ENCODE measurements around the gene FGFRL1.

Gene FGFRL1

DNA sequence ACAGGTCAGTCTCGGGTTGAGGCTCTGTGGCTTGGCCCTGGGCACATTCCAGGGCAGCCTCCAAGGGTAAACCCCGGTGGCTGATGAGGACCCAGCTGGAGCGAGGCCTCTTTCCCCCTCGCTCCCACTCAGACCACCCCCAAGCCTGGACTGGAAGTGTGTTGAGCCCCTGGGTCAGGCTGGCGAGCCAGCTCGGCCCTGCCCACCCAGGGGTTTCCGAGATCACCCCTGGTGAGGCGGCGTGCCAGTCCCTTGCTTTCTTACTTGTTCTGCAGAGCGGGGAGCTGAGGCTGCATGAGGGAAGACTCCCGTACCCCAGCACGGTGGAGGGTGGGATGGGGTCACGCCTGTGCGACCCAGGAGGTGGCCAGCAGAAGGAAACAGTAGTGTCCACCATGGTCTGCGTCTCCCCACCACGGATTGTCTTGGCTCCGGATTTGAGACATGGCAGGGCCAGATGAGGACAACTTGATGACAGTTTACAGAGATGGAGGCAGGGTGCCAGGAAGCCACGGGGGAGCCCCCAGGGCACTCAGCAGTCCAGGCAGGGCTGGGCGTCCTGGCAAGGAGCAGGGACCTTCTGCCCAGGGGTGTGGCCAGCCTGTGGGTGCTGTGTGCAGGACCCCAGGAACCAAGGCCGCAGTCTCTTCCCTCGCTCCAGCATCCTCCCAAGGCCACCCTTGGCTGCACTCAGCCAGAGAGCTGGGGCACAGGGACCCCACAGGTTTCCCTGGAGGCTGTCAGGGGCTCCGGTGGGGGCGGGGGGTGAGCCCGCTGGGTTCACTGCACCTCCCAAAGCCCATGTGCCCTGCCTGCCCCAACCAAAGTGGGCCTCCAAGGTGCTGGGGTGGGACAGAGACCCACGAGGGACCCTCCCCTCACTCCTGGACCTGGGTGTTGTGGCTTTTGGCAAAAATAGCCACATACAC, 6.6 kb upstream of the FGFRL1 start:
- H3K4ac ChIP-seq (ENCODE audit: low read depth, low read length), result no peak overlapping the region
- H2BK12ac ChIP-seq (ENCODE audit: low read length), result no peak overlapping the region
- peaks cover 23% of the 10 kb centered on the region for H3K9me3 ChIP-seq (ENCODE audit: insufficient read depth, low read depth, low read length)
- H3K79me1 ChIP-seq (ENCODE audit: low read length), result no peaks in the 10 kb centered on the region
- H3K9ac ChIP-seq (ENCODE audit: low read length), result no peak overlapping the region
- no peak overlapping the region for H4K8ac ChIP-seq (ENCODE audit: low read depth, low read length)
- no peaks in the 10 kb centered on the region for H3K36me3 ChIP-seq (ENCODE audit: control insufficient read depth in 1 of 2, insufficient read depth in 2 of 2, low read length in 2 of 2)
- H3K18ac ChIP-seq (ENCODE audit: low read length), result no peak overlapping the region
- H3K27ac ChIP-seq (ENCODE audit: low read depth, low read length), result no peak overlapping the region
- H3K4me1 ChIP-seq (ENCODE audit: control insufficient read depth in 1 of 2, insufficient read depth in 2 of 2, low read length in 2 of 2), result peaks cover 7 to 10% of the 10 kb centered on the region in 2 experiments
- H4K91ac ChIP-seq (ENCODE audit: low read depth, low read length), result no peak overlapping the region
- no peak overlapping the region for H2BK5ac ChIP-seq (ENCODE audit: low read depth, low read length, poor library complexity)
- no peak overlapping the region for H2AFZ ChIP-seq (ENCODE audit: insufficient read depth, low read length, poor library complexity)
- H4K12ac ChIP-seq (ENCODE audit: low read depth, low read length), result no peak overlapping the region
- H3K27me3 ChIP-seq (ENCODE audit: insufficient read depth, low read length), result peaks cover 64% of the 10 kb centered on the region
- H3K4me2 ChIP-seq (ENCODE audit: low read length), result no peak overlapping the region
- no peak for DNase-seq
- no peaks in the 10 kb centered on the region for H3K79me2 ChIP-seq (ENCODE audit: control insufficient read depth, insufficient read depth, low read length, poor library complexity)
- H3K14ac ChIP-seq (ENCODE audit: low read length), result no peak overlapping the region
- no peak overlapping the region for H3K23ac ChIP-seq (ENCODE audit: low read length)
- no peak overlapping the region for H2BK120ac ChIP-seq (ENCODE audit: insufficient read depth, low read length, poor library complexity)
- H2AK5ac ChIP-seq (ENCODE audit: low read length), result no peak overlapping the region
- no peak overlapping the region for H3K4me3 ChIP-seq (ENCODE audit: low read depth, low read length)
- no CpG with 5 or more reads among the region's 25 CpGs for WGBS (ENCODE audit: extremely low coverage, insufficient coverage, insufficient read length)

DNA sequence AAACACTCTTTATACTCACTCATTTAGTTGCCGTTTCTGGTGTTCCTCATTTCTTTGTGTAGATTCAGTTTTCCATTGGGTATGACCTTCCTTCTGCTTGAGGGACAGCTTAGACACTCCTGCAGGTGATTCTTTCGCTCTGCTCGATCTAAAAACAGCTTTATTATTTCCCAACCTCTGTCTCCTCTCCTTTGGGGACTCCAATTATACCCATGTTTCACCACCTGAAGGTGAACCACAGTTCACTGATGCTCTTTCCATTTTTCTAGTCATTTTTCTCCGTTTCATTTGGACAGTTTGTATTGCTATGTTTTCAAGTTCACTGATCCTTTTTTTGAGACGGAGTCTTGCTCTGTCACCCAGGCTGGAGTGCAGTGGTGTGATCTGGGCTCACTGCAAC, 4.6 kb upstream of the FGFRL1 start:
- no peak overlapping the region for H3K18ac ChIP-seq (ENCODE audit: low read length)
- H3K36me3 ChIP-seq (ENCODE audit: control insufficient read depth in 1 of 2, insufficient read depth in 2 of 2, low read length in 2 of 2), result no peaks in the 10 kb centered on the region
- H4K8ac ChIP-seq (ENCODE audit: low read depth, low read length), result no peak overlapping the region
- H4K91ac ChIP-seq (ENCODE audit: low read depth, low read length), result no peak overlapping the region
- no peak overlapping the region for H3K4me3 ChIP-seq (ENCODE audit: low read depth, low read length)
- no peak overlapping the region for H2AFZ ChIP-seq (ENCODE audit: insufficient read depth, low read length, poor library complexity)
- peaks cover 61% of the 10 kb centered on the region for H3K27me3 ChIP-seq (ENCODE audit: insufficient read depth, low read length)
- DNase-seq, result no peak
- H3K4me2 ChIP-seq (ENCODE audit: low read length), result no peak overlapping the region
- no peak overlapping the region for H3K27ac ChIP-seq (ENCODE audit: low read depth, low read length)
- no peak overlapping the region for H4K12ac ChIP-seq (ENCODE audit: low read depth, low read length)
- H3K79me1 ChIP-seq (ENCODE audit: low read length), result no peaks in the 10 kb centered on the region
- H3K14ac ChIP-seq (ENCODE audit: low read length), result no peak overlapping the region
- no peak overlapping the region for H2AK5ac ChIP-seq (ENCODE audit: low read length)
- no peak overlapping the region for H3K4ac ChIP-seq (ENCODE audit: low read depth, low read length)
- no peak overlapping the region for H2BK5ac ChIP-seq (ENCODE audit: low read depth, low read length, poor library complexity)
- H2BK12ac ChIP-seq (ENCODE audit: low read length), result no peak overlapping the region
- H3K23ac ChIP-seq (ENCODE audit: low read length), result no peak overlapping the region
- H3K4me1 ChIP-seq (ENCODE audit: control insufficient read depth in 1 of 2, insufficient read depth in 2 of 2, low read length in 2 of 2), result peaks cover 18 to 21% of the 10 kb centered on the region in 2 experiments
- no peak overlapping the region for H2BK120ac ChIP-seq (ENCODE audit: insufficient read depth, low read length, poor library complexity)
- H3K9ac ChIP-seq (ENCODE audit: low read length), result no peak overlapping the region
- H3K79me2 ChIP-seq (ENCODE audit: control insufficient read depth, insufficient read depth, low read length, poor library complexity), result no peaks in the 10 kb centered on the region
- WGBS (ENCODE audit: extremely low coverage, insufficient coverage, insufficient read length), result no CpG with 5 or more reads among the region's 5 CpGs
- peaks cover 21% of the 10 kb centered on the region for H3K9me3 ChIP-seq (ENCODE audit: insufficient read depth, low read depth, low read length)

GRCh38 chr4:1008840-1009541, 2.4 kb upstream of the FGFRL1 start:
- H2AFZ ChIP-seq (ENCODE audit: insufficient read depth, low read length, poor library complexity), result no peak overlapping the region
- no peaks in the 10 kb centered on the region for H3K79me2 ChIP-seq (ENCODE audit: control insufficient read depth, insufficient read depth, low read length, poor library complexity)
- peak in 1 of 2 donors; percentile 49 for DNase-seq
- H2BK5ac ChIP-seq (ENCODE audit: low read depth, low read length, poor library complexity), result no peak overlapping the region
- H3K36me3 ChIP-seq (ENCODE audit: control insufficient read depth in 1 of 2, insufficient read depth in 2 of 2, low read length in 2 of 2), result peaks cover 0 to 6% of the 10 kb centered on the region in 2 experiments
- peaks cover 18% of the 10 kb centered on the region for H3K9me3 ChIP-seq (ENCODE audit: insufficient read depth, low read depth, low read length)
- no peak overlapping the region for H3K9ac ChIP-seq (ENCODE audit: low read length)
- H4K8ac ChIP-seq (ENCODE audit: low read depth, low read length), result no peak overlapping the region
- H4K12ac ChIP-seq (ENCODE audit: low read depth, low read length), result no peak overlapping the region
- peaks cover 2% of the 10 kb centered on the region for H3K79me1 ChIP-seq (ENCODE audit: low read length)
- WGBS (ENCODE audit: extremely low coverage, insufficient coverage, insufficient read length), result no CpG with 5 or more reads among the region's 36 CpGs
- H3K27me3 ChIP-seq (ENCODE audit: insufficient read depth, low read length), result peaks cover 46% of the 10 kb centered on the region
- no peak overlapping the region for H3K14ac ChIP-seq (ENCODE audit: low read length)
- no peak overlapping the region for H2AK5ac ChIP-seq (ENCODE audit: low read length)
- no peak overlapping the region for H3K23ac ChIP-seq (ENCODE audit: low read length)
- H2BK12ac ChIP-seq (ENCODE audit: low read length), result no peak overlapping the region
- no peak overlapping the region for H4K91ac ChIP-seq (ENCODE audit: low read depth, low read length)
- H3K27ac ChIP-seq (ENCODE audit: low read depth, low read length), result no peak overlapping the region
- no peak overlapping the region for H3K18ac ChIP-seq (ENCODE audit: low read length)
- H3K4me2 ChIP-seq (ENCODE audit: low read length), result peak overlapping the region; percentile 53
- H3K4me1 ChIP-seq (ENCODE audit: control insufficient read depth in 1 of 2, insufficient read depth in 2 of 2, low read length in 2 of 2), result peaks cover 18 to 19% of the 10 kb centered on the region in 2 experiments
- H3K4me3 ChIP-seq (ENCODE audit: low read depth, low read length), result no peak overlapping the region
- no peak overlapping the region for H3K4ac ChIP-seq (ENCODE audit: low read depth, low read length)
- H2BK120ac ChIP-seq (ENCODE audit: insufficient read depth, low read length, poor library complexity), result no peak overlapping the region

DNA sequence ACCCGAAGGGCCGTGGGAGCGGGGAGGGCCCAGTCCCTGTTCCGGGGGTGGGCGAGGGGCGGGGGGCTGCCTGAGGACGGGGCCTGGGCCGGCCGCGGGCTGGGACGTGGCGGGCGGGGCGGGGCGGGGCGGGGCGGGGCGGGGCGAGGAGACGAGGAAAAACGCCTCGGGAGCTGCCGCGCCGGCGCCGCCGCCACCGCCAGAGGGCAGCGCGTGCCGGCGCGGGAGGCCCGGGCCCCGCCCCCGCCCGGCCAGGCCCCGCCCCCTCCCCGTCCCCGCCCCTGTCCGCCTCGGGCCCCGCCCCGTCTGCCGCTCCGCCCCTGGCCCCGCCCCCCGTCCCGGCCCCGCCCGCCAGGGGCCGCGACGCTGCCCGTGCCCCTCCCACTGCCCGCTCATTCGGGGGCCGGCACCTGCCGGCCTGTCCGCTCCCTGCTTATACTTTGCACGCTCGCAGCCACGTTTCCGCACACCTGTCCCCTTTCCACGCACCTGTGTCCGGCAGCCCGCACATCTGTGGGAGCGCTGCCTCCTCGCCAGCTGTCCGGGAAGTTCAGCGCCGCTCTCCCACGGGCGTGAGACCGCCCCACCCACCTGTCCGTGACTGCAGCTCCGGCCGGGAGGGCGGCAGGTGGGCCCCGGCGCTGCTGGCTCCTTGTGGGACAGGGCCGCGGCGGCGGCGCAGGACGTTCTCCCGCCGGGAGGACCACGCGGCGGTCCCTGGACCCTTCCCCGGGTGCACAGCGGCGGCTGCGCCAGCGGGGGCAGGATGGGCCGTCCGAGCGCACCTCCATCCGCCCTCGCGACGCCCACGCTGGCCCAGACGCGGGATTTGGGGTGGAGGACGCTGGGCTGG, 1.7 kb upstream of the FGFRL1 start:
- Histone ChIP-seq H3K27me3 (ENCODE audit: insufficient read depth, low read length) (peaks cover 44% of the 10 kb centered on the region), H3K9ac (ENCODE audit: low read length) (no peak overlapping the region), H3K23ac (ENCODE audit: low read length) (no peak overlapping the region), H2BK5ac (ENCODE audit: low read depth, low read length, poor library complexity) (no peak overlapping the region), H2AK5ac (ENCODE audit: low read length) (no peak overlapping the region), H3K9me3 (ENCODE audit: insufficient read depth, low read depth, low read length) (peaks cover 18% of the 10 kb centered on the region), H3K18ac (ENCODE audit: low read length) (no peak overlapping the region), H2BK12ac (ENCODE audit: low read length) (no peak overlapping the region), H3K4me1 (ENCODE audit: control insufficient read depth in 1 of 2, insufficient read depth in 2 of 2, low read length in 2 of 2) (peaks cover 18 to 19% of the 10 kb centered on the region in 2 experiments), H3K79me1 (ENCODE audit: low read length) (peaks cover 2% of the 10 kb centered on the region), H4K12ac (ENCODE audit: low read depth, low read length) (no peak overlapping the region), H3K79me2 (ENCODE audit: control insufficient read depth, insufficient read depth, low read length, poor library complexity) (no peaks in the 10 kb centered on the region), H2BK120ac (ENCODE audit: insufficient read depth, low read length, poor library complexity) (no peak overlapping the region), H3K14ac (ENCODE audit: low read length) (no peak overlapping the region), H4K8ac (ENCODE audit: low read depth, low read length) (peak overlapping the region; percentile 9), H4K91ac (ENCODE audit: low read depth, low read length) (no peak overlapping the region), H3K4me2 (ENCODE audit: low read length) (peak overlapping the region; percentile 65), H3K27ac (ENCODE audit: low read depth, low read length) (no peak overlapping the region), H2AFZ (ENCODE audit: insufficient read depth, low read length, poor library complexity) (peak overlapping the region; percentile 62), H3K4ac (ENCODE audit: low read depth, low read length) (no peak overlapping the region), H3K4me3 (ENCODE audit: low read depth, low read length) (peak overlapping the region; percentile 47), H3K36me3 (ENCODE audit: control insufficient read depth in 1 of 2, insufficient read depth in 2 of 2, low read length in 2 of 2) (peaks cover 0 to 6% of the 10 kb centered on the region in 2 experiments)
- no CpG with 5 or more reads among the region's 109 CpGs for WGBS (ENCODE audit: extremely low coverage, insufficient coverage, insufficient read length)
- DNase-seq, result peak in 1 of 2 donors; percentile 71
